ENCODE results near the gene ARHGAP33. TPM values are rescaled to one million over a fixed set of nuclear protein-coding genes. Genes with fewer than 3 reads are reported as not detected.

ARHGAP33 gene
- total and polyA plus RNA-seq, 2 of the 4 experiments (the other 2 are of a cell fraction) = 0.72 to 11.9 TPM

- H2AK5ac ChIP-seq (ENCODE audit: low read depth, low read length) = peak overlapping the region; percentile 77
- dilution Hi-C loops (cut with HindIII; ENCODE audit: low sequenced_read_pairs, unreplicated experiment) = no loop called here
- ChIA-PET POLR2A (ENCODE audit: unreplicated experiment) (no interaction called here), CTCF (interaction anchor here (1.0 to 1.4 kb wide), 2 partner anchors 75 to 186 kb away, joined by 3 to 4 read pairs; no protein-coding TSS in a partner anchor)
- no peaks in the 10 kb centered on the region for H3K27me3 ChIP-seq (ENCODE audit: control insufficient read depth, insufficient read depth, low read length)
- no peak overlapping the region for H2BK120ac ChIP-seq (ENCODE audit: low read depth, low read length)
- no peaks in the 10 kb centered on the region for H3K9me3 ChIP-seq (ENCODE audit: control insufficient read depth, insufficient read depth, low read length)
- TSS peak; percentile 63 for BruUV-seq (replicated peaks)
- peak overlapping the region; percentile 50 for H3K4me3 ChIP-seq (ENCODE audit: insufficient read depth, low read depth, low read length)
- TF ChIP-seq CTCF (conservative IDR thresholded peaks at IDR 0.05; ENCODE audit: low read depth, low read length) (peak; percentile 59), SMC3 (IDR thresholded peaks at IDR 0.05; ENCODE audit: low read depth, low read length) (peak; percentile 52), MAZ (IDR thresholded peaks at IDR 0.05; ENCODE audit: borderline replicate concordance, low read depth, low read length) (peak; percentile 65; the same call in 1 of the 2 replicates), POLR2A (IDR thresholded peaks at IDR 0.05; ENCODE audit: low read depth, low read length) (peak; percentile 95), MXI1 (IDR thresholded peaks at IDR 0.05; ENCODE audit: borderline replicate concordance, low read depth, low read length) (peak; percentile 92; the same call in 1 of the 2 replicates), FOS (IDR thresholded peaks at IDR 0.05; ENCODE audit: low read depth, low read length) (no peak), CHD1 (IDR thresholded peaks at IDR 0.05; ENCODE audit: low read depth, low read length) (0 out of 2 replicates have a peak, but pooled peaks have one; percentile 80), NFE2L2 (IDR thresholded peaks at IDR 0.05; ENCODE audit: low read depth, low read length) (no peak), RAD21 (IDR thresholded peaks at IDR 0.05; ENCODE audit: low read length) (peak; percentile 44)
- TF ChIP-seq, protein P1, sequence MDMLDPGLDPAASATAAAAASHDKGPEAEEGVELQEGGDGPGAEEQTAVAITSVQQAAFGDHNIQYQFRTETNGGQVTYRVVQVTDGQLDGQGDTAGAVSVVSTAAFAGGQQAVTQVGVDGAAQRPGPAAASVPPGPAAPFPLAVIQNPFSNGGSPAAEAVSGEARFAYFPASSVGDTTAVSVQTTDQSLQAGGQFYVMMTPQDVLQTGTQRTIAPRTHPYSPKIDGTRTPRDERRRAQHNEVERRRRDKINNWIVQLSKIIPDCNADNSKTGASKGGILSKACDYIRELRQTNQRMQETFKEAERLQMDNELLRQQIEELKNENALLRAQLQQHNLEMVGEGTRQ (IDR thresholded peaks at IDR 0.05; ENCODE audit: low read depth, low read length) = 0 out of 2 replicates have a peak, but pooled peaks have one; percentile 3
- H2BK20ac ChIP-seq (ENCODE audit: low read depth, low read length) = no peak overlapping the region
- peak; percentile 70 for ATAC-seq (ENCODE audit: low read depth)
- peak overlapping the region; percentile 80 for H3K4ac ChIP-seq (ENCODE audit: low read depth, low read length)
- H3K27ac ChIP-seq (ENCODE audit: insufficient read depth, low read length) = peak overlapping the region; percentile 64
- H3K79me1 ChIP-seq (ENCODE audit: low read depth in 1 of 2, low read length in 2 of 2) = peaks cover under 1 to 43% of the 10 kb centered on the region in 2 experiments; a peak in 2 of 4 replicates
- peak overlapping the region in 1 of 2 experiments; percentile 85; a peak in 1 of 4 replicates for H4K8ac ChIP-seq (ENCODE audit: low read depth in 2 of 2, low read length in 2 of 2)
- H2BK15ac ChIP-seq (ENCODE audit: low read depth, low read length) = no peak overlapping the region; the same call in 2 of the 3 replicates
- H3K23ac ChIP-seq (ENCODE audit: low read depth, low read length) = no peak overlapping the region
- peaks cover 7% of the 10 kb centered on the region; the same call in 1 of the 2 replicates for H3K9me1 ChIP-seq (ENCODE audit: insufficient read depth, low read length)
- H4K91ac ChIP-seq (ENCODE audit: insufficient read depth, low read depth, low read length) = peak overlapping the region; percentile 89
- no peak overlapping the region for H4K5ac ChIP-seq (ENCODE audit: low read depth, low read length)
- peak overlapping the region; percentile 44 for H3K9ac ChIP-seq (ENCODE audit: low read depth, low read length)
- peaks cover 6% of the 10 kb centered on the region; the same call in 1 of the 2 replicates for H3K4me1 ChIP-seq (ENCODE audit: control insufficient read depth, insufficient read depth, low read length)
- peak overlapping the region; percentile 93 for H2AK9ac ChIP-seq (replicated peaks; ENCODE audit: low read depth, low read length, poor library complexity)
- peak overlapping the region; percentile 82 for H3K14ac ChIP-seq (replicated peaks; ENCODE audit: low read depth, low read length)
- H4K20me1 ChIP-seq (ENCODE audit: insufficient read depth, low read length) = no peaks in the 10 kb centered on the region
- H2BK5ac ChIP-seq (ENCODE audit: low read depth, low read length, poor library complexity, severe bottlenecking) = peak overlapping the region; percentile 72
- DNase-seq = peak; percentile 94
- peak overlapping the region; percentile 78 for H3K4me2 ChIP-seq (ENCODE audit: low read depth, low read length)
- H3K36me3 ChIP-seq (ENCODE audit: control insufficient read depth, insufficient read depth, low read length) = no peaks in the 10 kb centered on the region
- peak overlapping the region; percentile 97 for H2AFZ ChIP-seq (replicated peaks; ENCODE audit: low read length, poor library complexity)
- intact Hi-C loops (cut with micrococcal nuclease) = loop anchor here (2.0 kb wide), 2 partner anchors 28 to 76 kb away; no protein-coding TSS in a partner anchor
- 0% methylated on average over 14 of the region's 41 CpGs; no CpG with 5 or more reads in 1 of the 2 experiments for WGBS, 2 experiments (ENCODE audit: extremely low coverage in 2 of 2, insufficient read length in 1 of 2)
- no peak overlapping the region; the same call in 1 of the 2 replicates for H3K18ac ChIP-seq (ENCODE audit: low read depth, low read length)
- in situ Hi-C loops (cut with MboI; ENCODE audit: low sequenced_read_pairs) = no loop called here
- H3K56ac ChIP-seq (ENCODE audit: extremely low read depth, insufficient read depth, low read length) = no peak overlapping the region
Measured at GRCh38 chr19:35744430-35745327, 30.7 kb upstream of the ARHGAP33 start.

Data from IMR-90 (cell line).